GM21360 (cell line): ENCODE data around the gene TKTL1.
"Not testable (repeated sequence)": the region's sequence is repeated elsewhere in the genome, so short reads cannot be mapped to it uniquely, and the experiment has no call there.

Experiments used
- ATAC-seq: cut with Tn5 transposase; IDR thresholded peaks from one replicate; pipeline ENCODE4 v1.9.1; 2021; ENCODE audit warnings: mild to moderate bottlenecking, moderate library complexity; ENCODE audit not compliant: unreplicated experiment

TKTL1 gene, protein sequence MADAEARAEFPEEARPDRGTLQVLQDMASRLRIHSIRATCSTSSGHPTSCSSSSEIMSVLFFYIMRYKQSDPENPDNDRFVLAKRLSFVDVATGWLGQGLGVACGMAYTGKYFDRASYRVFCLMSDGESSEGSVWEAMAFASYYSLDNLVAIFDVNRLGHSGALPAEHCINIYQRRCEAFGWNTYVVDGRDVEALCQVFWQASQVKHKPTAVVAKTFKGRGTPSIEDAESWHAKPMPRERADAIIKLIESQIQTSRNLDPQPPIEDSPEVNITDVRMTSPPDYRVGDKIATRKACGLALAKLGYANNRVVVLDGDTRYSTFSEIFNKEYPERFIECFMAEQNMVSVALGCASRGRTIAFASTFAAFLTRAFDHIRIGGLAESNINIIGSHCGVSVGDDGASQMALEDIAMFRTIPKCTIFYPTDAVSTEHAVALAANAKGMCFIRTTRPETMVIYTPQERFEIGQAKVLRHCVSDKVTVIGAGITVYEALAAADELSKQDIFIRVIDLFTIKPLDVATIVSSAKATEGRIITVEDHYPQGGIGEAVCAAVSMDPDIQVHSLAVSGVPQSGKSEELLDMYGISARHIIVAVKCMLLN

DNA sequence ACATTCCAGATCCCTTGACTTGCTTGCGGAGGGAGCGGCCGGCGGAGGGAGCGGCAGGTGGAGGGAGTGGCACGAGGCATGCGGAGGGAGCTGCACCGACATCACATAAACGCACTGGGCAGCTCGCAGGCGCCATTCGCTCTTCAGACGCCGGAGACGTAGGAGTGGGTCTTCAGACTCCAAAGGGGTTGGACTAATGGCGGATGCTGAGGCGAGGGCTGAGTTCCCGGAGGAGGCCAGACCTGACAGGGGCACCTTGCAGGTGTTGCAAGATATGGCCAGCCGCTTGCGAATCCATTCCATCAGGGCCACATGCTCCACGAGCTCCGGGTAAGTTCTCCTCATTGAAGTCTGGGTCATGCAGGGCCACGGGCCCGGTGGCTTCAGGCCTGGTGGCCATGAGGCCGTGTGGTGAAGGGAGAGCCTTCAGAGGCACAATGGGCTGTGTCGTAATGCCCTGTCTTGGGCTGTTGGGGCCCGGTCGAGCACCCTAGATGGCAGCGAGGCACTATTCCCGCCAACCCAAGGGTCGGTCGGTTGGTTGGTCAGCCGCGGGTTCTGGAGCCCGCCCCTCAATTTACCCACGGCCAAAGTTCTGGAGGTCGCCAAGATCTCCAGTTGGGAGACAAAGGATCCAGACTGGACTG, at the start of gene TKTL1:
TSS of gene TKTL1 (plus strand) at position 132 of the 647 bp plus-strand sequence. CDS start at position 197, 65 bp downstream.
- no peak for ATAC-seq

DNA sequence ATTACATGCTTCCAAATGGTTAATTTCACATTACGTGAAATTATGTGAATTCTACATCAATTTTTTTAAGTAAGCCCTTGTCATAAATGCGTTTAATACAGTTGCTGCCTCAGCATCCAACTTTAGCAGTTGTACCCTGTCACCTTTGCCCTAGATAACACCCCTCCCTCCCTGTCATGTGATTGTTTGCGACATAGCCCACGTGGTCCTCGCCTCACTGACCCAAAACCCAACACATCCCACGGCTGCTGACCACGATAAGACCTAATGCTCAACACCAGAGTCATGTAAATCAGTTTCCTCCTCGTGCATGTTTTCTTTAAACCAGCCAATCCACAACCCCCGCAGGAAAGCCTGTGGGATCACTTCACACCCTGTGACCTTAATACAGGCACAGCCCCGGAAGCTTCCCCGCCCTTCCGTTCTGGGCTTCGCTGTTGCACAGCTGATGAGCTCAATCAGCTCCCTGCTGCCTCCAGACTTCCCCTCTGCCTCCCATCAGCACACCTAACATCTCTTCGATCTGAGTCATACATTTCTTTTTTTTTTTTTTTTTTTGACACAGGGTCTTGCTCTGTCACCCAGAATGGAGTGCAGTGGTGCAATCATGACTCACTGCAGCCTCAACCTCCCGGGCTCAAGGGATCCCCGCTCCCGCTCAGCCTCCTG, 48.1 kb upstream of the TKTL1 start:
- not testable (repeated sequence) for ATAC-seq

DNA sequence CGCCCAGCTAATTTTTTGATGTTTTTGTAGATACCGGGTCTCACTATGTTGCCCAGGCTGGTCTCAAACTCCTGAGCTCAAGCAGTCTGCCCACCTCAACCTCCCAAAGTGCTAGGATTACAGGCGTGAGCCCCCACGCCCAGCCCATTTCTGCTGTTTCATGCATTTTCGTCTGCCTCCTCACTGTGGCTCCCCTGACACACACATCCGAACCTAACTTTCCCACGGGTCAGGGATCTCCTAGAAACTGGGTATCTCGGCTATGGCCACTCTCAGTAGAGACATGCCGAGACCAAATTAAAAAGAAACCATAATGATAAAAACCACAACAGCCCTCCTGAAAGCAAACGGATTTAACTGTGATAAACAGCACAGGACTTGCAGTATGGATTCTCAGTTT, 47.5 kb upstream of the TKTL1 start:
- not testable (repeated sequence) for ATAC-seq

DNA sequence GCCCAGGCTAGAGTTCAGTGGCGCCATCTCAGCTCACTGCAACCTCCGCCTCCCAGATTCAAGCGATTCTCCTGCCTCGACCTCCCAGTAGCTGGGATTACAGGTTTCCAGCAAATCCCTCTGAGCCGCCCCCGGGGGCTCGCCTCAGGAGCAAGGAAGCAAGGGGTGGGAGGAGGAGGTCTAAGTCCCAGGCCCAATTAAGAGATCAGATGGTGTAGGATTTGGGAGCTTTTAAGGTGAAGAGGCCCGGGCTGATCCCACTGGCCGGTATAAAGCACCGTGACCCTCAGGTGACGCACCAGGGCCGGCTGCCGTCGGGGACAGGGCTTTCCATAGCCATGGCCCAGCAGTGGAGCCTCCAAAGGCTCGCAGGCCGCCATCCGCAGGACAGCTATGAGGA, 38.3 kb upstream of the TKTL1 start, which contains the start of gene OPN1MW3:
TSS of gene OPN1MW3 (plus strand) at position 301 of the 400 bp plus-strand sequence. CDS start at position 339, 38 bp downstream.
- not testable (repeated sequence) for ATAC-seq

DNA sequence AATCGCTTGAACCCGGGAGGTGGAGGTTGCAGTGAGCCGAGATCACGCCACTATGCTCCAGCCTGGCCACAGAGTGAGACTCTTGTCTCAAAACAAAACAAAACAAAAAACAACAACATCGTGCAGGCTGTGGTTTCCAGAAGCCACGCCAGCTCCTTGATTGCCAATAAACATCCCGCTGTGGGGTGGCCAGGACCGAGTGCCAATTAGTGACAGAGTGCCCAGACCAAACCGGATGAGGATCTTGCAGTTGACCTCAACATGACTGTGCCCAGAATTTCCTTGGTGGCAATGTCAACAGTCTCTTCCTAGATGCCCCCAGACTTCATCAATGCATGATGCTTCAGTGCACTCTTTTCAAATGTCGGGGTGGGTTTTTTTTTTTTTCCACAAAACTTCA, 36.9 kb upstream of the TKTL1 start:
- ATAC-seq: not testable (repeated sequence)

DNA sequence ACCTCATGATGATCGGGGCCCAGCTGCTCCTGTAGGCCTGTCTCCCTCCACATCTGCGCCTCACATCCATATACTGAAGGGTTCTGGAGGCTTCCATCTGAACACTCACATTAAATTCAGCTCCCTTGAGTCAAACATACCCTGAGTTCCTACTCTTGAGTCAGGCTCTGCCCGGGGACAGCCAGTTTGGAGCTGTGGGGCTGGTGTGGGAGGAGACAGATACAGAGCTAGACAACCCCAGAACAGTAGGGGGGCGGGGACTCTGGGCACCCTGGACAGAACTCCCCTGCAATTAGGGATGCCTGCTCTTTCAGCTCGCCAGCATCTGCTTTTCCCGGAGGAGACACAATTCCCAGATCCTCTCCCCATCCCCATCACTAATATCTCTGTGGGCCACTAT, 32.5 kb upstream of the TKTL1 start:
- ATAC-seq: not testable (repeated sequence)

DNA sequence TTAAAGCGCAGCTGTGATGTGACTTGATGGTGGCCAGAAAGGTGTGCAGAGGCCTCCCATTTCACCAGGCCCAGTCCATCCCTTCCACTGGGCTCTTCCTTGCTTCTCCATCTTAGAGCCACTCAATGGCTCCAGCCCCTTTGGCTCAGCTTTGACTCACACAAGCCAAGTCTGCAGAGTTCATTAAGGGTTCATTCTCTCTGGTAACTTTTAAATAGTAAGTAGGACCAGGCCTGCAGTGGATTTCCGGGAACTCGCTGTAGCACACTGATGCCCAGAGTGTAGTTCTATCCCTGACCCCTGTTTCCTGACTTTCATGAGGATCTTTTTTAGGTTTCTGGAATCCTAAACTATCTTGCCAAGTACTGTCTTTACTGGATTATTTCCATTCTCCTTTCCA, 26.4 kb upstream of the TKTL1 start:
- ATAC-seq: not testable (repeated sequence)

DNA sequence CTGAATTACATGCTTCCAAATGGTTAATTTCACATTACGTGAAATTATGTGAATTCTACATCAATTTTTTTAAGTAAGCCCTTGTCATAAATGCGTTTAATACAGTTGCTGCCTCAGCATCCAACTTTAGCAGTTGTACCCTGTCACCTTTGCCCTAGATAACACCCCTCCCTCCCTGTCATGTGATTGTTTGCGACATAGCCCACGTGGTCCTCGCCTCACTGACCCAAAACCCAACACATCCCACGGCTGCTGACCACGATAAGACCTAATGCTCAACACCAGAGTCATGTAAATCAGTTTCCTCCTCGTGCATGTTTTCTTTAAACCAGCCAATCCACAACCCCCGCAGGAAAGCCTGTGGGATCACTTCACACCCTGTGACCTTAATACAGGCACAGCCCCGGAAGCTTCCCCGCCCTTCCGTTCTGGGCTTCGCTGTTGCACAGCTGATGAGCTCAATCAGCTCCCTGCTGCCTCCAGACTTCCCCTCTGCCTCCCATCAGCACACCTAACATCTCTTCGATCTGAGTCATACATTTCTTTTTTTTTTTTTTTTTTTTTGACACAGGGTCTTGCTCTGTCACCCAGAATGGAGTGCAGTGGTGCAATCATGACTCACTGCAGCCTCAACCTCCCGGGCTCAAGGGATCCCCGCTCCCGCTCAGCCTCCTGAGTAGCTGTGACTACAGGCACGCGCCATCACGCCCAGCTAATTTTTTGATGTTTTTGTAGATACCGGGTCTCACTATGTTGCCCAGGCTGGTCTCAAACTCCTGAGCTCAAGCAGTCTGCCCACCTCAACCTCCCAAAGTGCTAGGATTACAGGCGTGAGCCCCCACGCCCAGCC, 10.9 kb upstream of the TKTL1 start:
- peak; percentile 68 for ATAC-seq

DNA sequence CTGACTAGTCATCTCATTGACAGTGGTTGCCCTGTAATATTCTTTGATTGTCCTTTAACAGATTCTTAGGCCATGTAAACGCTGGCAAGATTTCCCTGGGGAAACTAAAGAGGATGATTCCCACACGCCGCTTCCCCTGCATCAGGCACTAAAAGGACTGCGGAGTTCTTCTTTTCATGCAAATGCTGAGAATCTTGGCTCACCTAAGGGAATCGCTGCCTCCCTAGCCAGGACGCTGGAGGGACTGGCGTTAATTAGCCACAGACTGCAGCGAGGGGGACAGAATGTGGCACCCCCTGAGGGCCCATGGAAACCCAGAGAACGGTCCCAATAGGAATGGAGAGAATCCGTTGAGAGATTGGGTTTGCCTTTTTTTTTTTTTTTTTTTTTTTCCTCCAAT, 9.2 kb upstream of the TKTL1 start:
- ATAC-seq: not testable (repeated sequence)

DNA sequence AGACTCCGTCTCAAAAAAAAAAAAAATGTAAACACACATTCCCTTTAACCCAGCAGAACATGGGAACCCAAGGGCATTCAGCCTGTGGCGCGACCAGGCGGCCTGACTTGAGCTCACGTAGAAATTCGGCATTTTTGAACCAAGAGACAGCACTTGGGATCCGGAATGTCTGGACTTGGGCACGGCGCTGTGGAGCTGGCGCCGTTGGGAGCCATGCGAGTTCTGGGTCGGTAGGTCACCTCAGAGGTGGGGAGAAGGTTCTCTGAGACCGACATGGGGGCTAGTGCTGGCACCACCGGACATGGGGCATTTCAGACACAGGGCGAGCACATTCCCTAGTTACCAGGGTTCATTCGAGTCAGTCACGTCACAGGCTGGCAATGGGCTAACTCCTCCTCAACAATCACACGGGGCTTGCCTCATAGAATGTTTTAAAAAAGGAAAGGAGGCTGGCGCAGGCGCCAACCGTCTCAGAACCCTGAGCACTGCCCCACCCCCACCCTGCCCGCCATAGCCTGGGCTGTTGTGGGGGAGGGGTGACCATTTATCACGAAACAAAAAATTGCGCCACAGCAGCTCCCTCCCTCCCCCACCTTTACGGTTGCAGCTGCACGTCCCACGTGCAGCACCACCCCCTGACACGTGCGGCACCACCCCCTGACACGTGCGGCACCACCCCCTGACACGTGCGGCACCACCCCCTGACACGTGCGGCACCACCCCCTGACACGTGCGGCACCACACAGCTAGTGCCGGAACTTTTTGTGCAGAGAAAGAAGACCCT, 612 bp upstream of the TKTL1 start, which contains the start of gene TEX28:
TSS of gene TEX28 (minus strand) at position 334 of the 784 bp plus-strand sequence. CDS start 3,007 bp downstream, outside the sequence.
- no peak for ATAC-seq

DNA sequence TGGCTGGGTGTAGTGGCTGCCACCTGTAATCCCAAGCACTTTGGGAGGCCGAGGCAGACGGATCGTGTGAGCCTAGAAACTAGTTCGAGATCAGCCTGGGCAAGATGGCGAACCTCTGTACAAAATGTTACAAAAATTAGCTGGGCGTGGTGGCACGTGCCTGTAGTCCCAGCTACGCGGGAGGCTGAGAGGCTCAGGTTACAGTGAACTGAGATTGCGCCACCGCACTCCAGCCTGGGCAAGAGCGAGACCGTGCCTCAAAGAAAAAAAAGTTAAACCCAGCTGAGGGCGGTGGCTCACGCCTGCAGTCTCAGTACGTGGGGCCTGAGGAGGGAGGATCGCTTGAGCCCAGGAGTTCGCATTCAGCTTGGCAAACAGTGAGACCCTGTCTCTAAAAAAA, 1.1 kb downstream of the TKTL1 start:
- ATAC-seq: no peak

DNA sequence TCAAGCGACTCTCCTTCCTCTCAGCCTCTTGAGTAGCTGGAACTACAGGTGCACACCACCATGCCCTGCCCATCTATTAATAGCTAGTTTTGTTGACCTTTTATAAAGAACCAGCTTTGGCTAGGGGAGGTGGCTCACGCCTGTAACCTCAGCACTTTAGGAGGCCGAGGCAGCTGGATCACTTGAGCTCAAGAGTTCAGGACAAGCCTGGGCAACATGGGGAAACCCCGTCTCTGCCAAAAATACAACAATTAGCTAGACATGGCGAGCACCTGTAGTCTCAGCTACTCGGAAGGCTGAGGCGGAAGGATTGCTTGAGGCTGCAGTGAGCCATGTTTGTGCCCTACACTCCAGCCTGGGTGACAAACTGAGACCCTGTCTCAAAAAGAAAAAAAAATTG, 2.7 kb downstream of the TKTL1 start:
- ATAC-seq: no peak

DNA sequence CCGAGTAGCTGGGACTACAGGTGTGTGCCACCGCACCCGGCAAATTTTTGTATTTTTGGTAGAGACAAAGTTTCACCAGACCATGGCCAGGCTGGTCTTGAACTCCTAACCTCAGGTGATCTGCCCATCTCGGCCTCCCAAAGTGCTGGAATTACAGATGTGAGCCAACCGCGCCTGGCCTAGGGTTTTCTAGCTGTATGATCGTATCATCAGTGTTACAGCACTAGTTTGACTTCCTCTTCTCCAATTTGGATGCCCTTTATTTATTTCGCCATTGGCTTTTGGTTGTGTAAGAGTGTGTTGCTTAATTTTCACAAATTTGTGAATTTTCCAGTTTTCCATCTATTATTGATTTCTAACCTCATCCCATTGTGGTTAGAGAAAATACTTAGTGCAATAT, 5.2 kb downstream of the TKTL1 start:
- ATAC-seq: no peak

DNA sequence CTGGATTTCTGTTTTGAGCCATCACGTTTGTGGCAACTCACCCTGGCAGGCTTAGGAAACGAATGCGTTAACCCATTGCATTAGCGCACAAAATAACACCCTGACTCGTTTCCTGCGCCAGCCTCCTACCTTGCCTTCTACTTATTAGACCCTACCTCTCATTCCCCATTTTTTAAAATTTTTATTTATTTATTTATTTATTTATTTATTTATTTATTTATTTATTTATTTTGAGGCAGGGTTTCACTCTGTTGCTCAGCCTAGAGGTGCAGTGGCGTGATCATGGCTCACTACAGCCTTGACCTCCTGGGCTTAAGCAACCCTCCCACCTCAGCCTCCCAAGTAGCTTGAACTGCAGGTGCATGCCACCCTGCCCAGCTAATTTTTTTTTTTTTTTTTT, 7.4 kb downstream of the TKTL1 start:
- not testable (repeated sequence) for ATAC-seq

DNA sequence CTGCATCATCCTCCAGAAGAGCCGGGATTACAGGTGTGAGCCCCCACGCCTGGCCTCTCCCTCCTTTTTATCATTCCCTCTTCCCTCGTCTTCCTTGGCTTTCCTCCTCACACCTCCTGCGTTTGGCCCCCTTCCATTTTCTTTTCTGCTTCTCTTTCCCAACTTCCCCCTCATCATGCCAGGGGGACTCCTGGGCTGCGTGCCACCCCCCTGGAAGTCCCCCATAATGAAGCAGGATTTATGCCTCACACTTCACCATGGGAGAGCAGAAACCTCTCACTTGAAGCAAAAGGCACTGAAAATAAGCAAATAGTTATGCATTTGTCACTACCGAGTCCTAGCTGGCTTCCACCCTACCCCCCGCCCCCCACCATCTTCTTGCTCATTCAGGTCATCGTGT, 7.9 kb downstream of the TKTL1 start:
- ATAC-seq: no peak

DNA sequence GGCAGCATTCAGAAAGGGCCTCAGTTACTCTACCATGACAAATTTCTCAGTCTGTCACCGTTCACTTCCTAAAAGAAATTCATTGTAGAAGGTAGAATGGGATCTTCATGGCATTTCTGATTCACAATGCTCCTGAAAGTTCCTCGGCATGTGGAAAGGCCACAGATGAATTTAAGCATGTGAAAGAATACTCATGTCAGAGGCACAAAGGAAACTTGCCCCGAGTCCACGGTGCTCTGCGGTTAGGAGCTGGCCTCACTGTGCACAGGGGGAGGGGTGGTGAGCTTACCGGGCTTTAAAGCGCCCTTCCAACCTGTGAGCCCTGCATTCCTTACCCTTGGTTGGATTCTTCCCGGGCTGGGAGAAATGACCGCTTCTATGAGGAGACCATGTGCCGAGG, 9.3 kb downstream of the TKTL1 start:
- no peak for ATAC-seq

DNA sequence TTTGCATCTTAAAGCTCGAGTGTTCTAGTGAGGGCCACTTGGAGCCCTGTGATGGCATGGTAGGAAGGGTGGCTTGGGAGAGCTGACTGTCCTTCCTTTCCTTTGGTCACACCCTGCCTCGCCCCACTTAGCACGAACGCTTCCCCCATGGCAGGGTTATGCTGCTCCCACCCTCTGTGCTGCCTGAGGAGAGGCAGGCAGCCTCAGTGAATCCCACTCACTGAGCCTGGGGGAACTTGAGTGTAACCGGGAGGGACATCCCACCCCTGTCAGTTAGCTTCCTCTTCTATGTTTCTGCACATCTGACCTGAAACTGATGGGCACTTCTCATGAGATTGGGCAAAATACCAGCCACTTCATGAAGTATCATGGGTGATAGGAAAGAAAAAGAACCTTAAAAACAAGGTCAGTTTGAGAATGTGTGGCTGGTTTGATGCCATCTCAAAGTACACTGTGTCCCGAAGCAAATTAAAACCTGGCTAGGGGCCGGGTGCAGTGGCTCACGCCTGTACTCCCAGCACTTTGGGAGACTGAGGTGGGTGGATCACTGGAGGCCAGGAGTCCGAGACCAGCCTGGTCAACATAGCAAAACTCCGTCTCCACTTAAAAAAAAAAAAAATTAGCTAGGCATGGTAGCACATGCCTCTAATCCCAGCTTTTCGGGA, 10.1 kb downstream of the TKTL1 start:
- ATAC-seq: no peak

DNA sequence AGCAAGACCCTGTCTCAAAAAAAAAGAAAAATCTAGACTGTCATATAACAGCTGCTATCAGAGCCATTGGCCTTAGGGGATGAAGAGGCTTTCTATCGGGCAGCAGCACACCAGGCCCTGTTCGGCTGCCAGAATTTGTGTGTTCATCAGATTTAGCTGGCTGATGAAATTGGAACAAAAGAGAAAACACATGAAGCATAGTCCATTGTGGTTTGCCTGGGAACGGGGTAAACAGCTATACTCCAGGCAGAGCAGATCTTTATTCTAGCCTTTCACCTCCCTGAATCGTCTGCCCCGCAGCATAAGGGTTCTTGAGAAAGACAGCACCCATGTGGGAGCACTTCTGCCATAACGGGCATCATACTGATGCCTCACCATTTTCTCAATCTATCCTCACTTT, 11.6 kb downstream of the TKTL1 start:
- ATAC-seq: no peak
